ENCODE data around the gene BNIPL. TPM values are rescaled to one million over a fixed set of nuclear protein-coding genes. Genes with fewer than 3 reads are reported as not detected.

Gene BNIPL
- total RNA-seq, 1 donor from 2014 or later, result 8.2 TPM

- intact Hi-C loops (cut with DNase I), result no loop called here
- TF ChIP-seq, protein P1, sequence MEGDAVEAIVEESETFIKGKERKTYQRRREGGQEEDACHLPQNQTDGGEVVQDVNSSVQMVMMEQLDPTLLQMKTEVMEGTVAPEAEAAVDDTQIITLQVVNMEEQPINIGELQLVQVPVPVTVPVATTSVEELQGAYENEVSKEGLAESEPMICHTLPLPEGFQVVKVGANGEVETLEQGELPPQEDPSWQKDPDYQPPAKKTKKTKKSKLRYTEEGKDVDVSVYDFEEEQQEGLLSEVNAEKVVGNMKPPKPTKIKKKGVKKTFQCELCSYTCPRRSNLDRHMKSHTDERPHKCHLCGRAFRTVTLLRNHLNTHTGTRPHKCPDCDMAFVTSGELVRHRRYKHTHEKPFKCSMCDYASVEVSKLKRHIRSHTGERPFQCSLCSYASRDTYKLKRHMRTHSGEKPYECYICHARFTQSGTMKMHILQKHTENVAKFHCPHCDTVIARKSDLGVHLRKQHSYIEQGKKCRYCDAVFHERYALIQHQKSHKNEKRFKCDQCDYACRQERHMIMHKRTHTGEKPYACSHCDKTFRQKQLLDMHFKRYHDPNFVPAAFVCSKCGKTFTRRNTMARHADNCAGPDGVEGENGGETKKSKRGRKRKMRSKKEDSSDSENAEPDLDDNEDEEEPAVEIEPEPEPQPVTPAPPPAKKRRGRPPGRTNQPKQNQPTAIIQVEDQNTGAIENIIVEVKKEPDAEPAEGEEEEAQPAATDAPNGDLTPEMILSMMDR (IDR thresholded peaks at IDR 0.05), result peak; percentile 80
- Histone ChIP-seq H3K27me3 (ENCODE audit: low read depth) (no peaks in the 10 kb centered on the region), H3K9me3 (no peaks in the 10 kb centered on the region), H3K4me1 (no peaks in the 10 kb centered on the region), H3K27ac (no peak overlapping the region), H3K4me3 (no peak overlapping the region), H3K36me3 (peaks cover 65% of the 10 kb centered on the region)
- peak; percentile 84 for DNase-seq
- peak; percentile 95 to 96 for ATAC-seq
These were observed 11.7 kb upstream of the BNIPL start for GRCh38 chr1:151024540-151025146.

- intact Hi-C loops (cut with DNase I), result no loop called here
- peaks cover 70% of the 10 kb centered on the region for H3K36me3 ChIP-seq
- TF ChIP-seq, protein P1 (IDR thresholded peaks at IDR 0.05), result no peak
- DNase-seq (no peak), ATAC-seq (no peak)
- no peaks in the 10 kb centered on the region for H3K27me3 ChIP-seq (ENCODE audit: low read depth)
- H3K27ac ChIP-seq, result no peak overlapping the region
- no peak overlapping the region for H3K4me3 ChIP-seq
- H3K9me3 ChIP-seq, result no peaks in the 10 kb centered on the region
- H3K4me1 ChIP-seq, result no peaks in the 10 kb centered on the region
These were observed 9.9 kb upstream of the BNIPL start for GRCh38 chr1:151026460-151026859.

GRCh38 chr1:151032164-151032563, 4.2 kb upstream of the BNIPL start:
- H3K4me1 ChIP-seq, result no peaks in the 10 kb centered on the region
- TF ChIP-seq, protein P1 (IDR thresholded peaks at IDR 0.05), result no peak
- H3K9me3 ChIP-seq, result no peaks in the 10 kb centered on the region
- H3K36me3 ChIP-seq, result peaks cover 70% of the 10 kb centered on the region
- DNase-seq (no peak), ATAC-seq (no peak)
- intact Hi-C loops (cut with DNase I), result no loop called here
- H3K4me3 ChIP-seq, result no peak overlapping the region
- no peak overlapping the region for H3K27ac ChIP-seq
- no peaks in the 10 kb centered on the region for H3K27me3 ChIP-seq (ENCODE audit: low read depth)

- ATAC-seq (no peak), DNase-seq (no peak)
- H3K27ac ChIP-seq, result no peak overlapping the region
- H3K9me3 ChIP-seq, result no peaks in the 10 kb centered on the region
- no peaks in the 10 kb centered on the region for H3K4me1 ChIP-seq
- intact Hi-C loops (cut with DNase I), result no loop called here
- peaks cover 44% of the 10 kb centered on the region for H3K36me3 ChIP-seq
- no peaks in the 10 kb centered on the region for H3K27me3 ChIP-seq (ENCODE audit: low read depth)
- TF ChIP-seq, protein P1 (IDR thresholded peaks at IDR 0.05), result no peak
- no peak overlapping the region for H3K4me3 ChIP-seq
These were observed 1.2 kb upstream of the BNIPL start for GRCh38 chr1:151035167-151035566.

DNA sequence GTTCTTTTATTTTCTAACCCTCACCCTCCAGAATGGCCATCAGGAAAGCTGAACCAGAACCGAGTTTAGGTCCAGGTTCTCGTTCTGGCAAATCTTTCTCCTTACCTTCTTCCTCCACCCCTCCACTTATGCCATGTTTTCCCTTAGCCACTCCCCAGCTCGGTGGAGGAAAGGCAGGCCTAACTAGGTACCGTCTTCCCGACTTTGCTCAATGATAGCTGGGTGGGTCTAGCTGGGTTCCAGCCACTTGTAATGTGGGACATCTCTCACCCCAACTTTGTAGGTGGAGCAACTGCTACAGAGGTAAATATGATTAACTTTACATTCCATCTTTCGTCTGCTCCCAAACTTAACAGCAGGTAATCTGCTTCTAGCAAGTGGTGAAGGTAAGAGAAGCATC, 646 bp downstream of the BNIPL start:
- Histone ChIP-seq H3K4me3 (peak overlapping the region; percentile 18), H3K27me3 (ENCODE audit: low read depth) (no peaks in the 10 kb centered on the region), H3K4me1 (no peaks in the 10 kb centered on the region), H3K36me3 (peaks cover 25% of the 10 kb centered on the region), H3K27ac (no peak overlapping the region), H3K9me3 (no peaks in the 10 kb centered on the region)
- intact Hi-C loops (cut with DNase I), result no loop called here
- ATAC-seq (no peak), DNase-seq (no peak)
- TF ChIP-seq, protein P1 (IDR thresholded peaks at IDR 0.05), result no peak
